IMR-90 (cell line): ENCODE measurements around the gene C11orf71. TPM values are rescaled to one million over a fixed set of nuclear protein-coding genes. Genes with fewer than 3 reads are reported as not detected.

Source experiments
- ATAC-seq: fragments of 200-7000 bp; cut with Tn5 transposase; 2 replicates; pipeline ENCODE4 v1.9.1; 2020; ENCODE audit warnings: low read depth, mild to moderate bottlenecking, moderate library complexity
- BruUV-seq: library from RNA; stranded (reverse); fragments of 400-500 nt; replicated peaks from 2 replicates; lab custom pipeline; 2021; lab: Mats Ljungman, UMichigan
- CTCF ChIA-PET: fragments of 300-600 bp; formaldehyde crosslinking; extraction: SDS; loops from one replicate; lab custom pipeline; 2021; ENCODE audit warnings: antibody characterized with exemption; lab: Yijun Ruan, JAX
- POLR2A ChIA-PET: fragments of 300-600 bp; sonication (Branson Sonifier 250); formaldehyde crosslinking; loops from one replicate; lab custom pipeline; 2022; ENCODE audit warnings: antibody characterized with exemption; ENCODE audit not compliant: unreplicated experiment; lab: Charles Lee
- DNase-seq: peaks from one replicate; pipeline ENCODE4 v3.0.0; 2013
- H2AFZ ChIP-seq: replicated peaks from 2 replicates; pipeline ENCODE3; 2013; ENCODE audit warnings: low read length, mild to moderate bottlenecking; ENCODE audit not compliant: poor library complexity
- H2AK5ac ChIP-seq: 2 replicates; pipeline ENCODE4 v1.6.1; 2013; ENCODE audit warnings: low read depth, low read length, inconsistent platforms
- H2AK9ac ChIP-seq: replicated peaks from 2 replicates; pipeline ENCODE3; 2013; ENCODE audit warnings: mild to moderate bottlenecking, low read depth, low read length, moderate library complexity; ENCODE audit not compliant: poor library complexity
- H2BK120ac ChIP-seq: 2 replicates; pipeline ENCODE4 v1.6.1; 2013; ENCODE audit warnings: low read depth, low read length, inconsistent platforms
- H2BK15ac ChIP-seq: 3 replicates; pipeline ENCODE4 v1.6.1; 2013; ENCODE audit warnings: low read depth, low read length, inconsistent platforms
- H2BK20ac ChIP-seq: 2 replicates; pipeline ENCODE4 v1.6.1; 2013; ENCODE audit warnings: low read depth, mild to moderate bottlenecking, inconsistent platforms, low read length, moderate library complexity
- H2BK5ac ChIP-seq: 2 replicates; pipeline ENCODE4 v1.6.1; 2013; ENCODE audit warnings: mild to moderate bottlenecking, low read depth, low read length, inconsistent platforms; ENCODE audit not compliant: poor library complexity, severe bottlenecking
- H3K14ac ChIP-seq: replicated peaks from 2 replicates; pipeline ENCODE4 v1.6.1; 2013; ENCODE audit warnings: low read depth, low read length, inconsistent platforms
- H3K18ac ChIP-seq: 2 replicates; pipeline ENCODE4 v1.6.1; 2013; ENCODE audit warnings: low read depth, low read length, control low read depth
- H3K23ac ChIP-seq: 2 replicates; pipeline ENCODE4 v1.6.1; 2013; ENCODE audit warnings: low read depth, low read length, inconsistent platforms
- H3K27ac ChIP-seq: 2 replicates; pipeline ENCODE4 v1.5.1; 2013; ENCODE audit warnings: mild to moderate bottlenecking, control low read depth, low read length; ENCODE audit not compliant: insufficient read depth
- H3K27me3 ChIP-seq: 2 replicates; pipeline ENCODE4 v1.6.1; 2013; ENCODE audit warnings: low read length; ENCODE audit not compliant: control insufficient read depth, insufficient read depth
- H3K36me3 ChIP-seq: 2 replicates; pipeline ENCODE4 v1.6.1; 2013; ENCODE audit warnings: low read length, mixed read lengths; ENCODE audit not compliant: control insufficient read depth, insufficient read depth
- H3K4ac ChIP-seq: 2 replicates; pipeline ENCODE4 v1.6.1; 2013; ENCODE audit warnings: low read depth, low read length, inconsistent platforms
- H3K4me1 ChIP-seq: 2 replicates; pipeline ENCODE4 v1.6.1; 2013; ENCODE audit warnings: low read length, mixed read lengths; ENCODE audit not compliant: control insufficient read depth, insufficient read depth
- H3K4me2 ChIP-seq: 2 replicates; pipeline ENCODE4 v1.6.1; 2013; ENCODE audit warnings: low read depth, mild to moderate bottlenecking, control low read depth, low read length, moderate library complexity
- H3K4me3 ChIP-seq: 2 replicates; pipeline ENCODE4 v1.5.1; 2013; ENCODE audit warnings: low read depth, mild to moderate bottlenecking, control low read depth, low read length, moderate library complexity; ENCODE audit not compliant: insufficient read depth
- H3K56ac ChIP-seq: 2 replicates; pipeline ENCODE4 v1.6.1; 2013; ENCODE audit warnings: low read length, inconsistent platforms; ENCODE audit not compliant: insufficient read depth; ENCODE audit errors: extremely low read depth
- H3K79me1 ChIP-seq, 2 experiments: 2 replicates each; pipeline ENCODE4 v1.6.1; 2013; ENCODE audit warnings: low read length in 2 of 2, inconsistent platforms in 1 of 2, low read depth in 1 of 2
- H3K9ac ChIP-seq: 2 replicates; pipeline ENCODE4 v1.6.1; 2013; ENCODE audit warnings: low read depth, low read length, control low read depth
- H3K9me1 ChIP-seq: 2 replicates; pipeline ENCODE4 v1.6.1; 2013; ENCODE audit warnings: low read length, inconsistent platforms; ENCODE audit not compliant: insufficient read depth
- H3K9me3 ChIP-seq: 2 replicates; pipeline ENCODE4 v1.6.1; 2013; ENCODE audit warnings: low read length; ENCODE audit not compliant: control insufficient read depth, insufficient read depth
- H4K20me1 ChIP-seq: 2 replicates; pipeline ENCODE4 v1.6.1; 2013; ENCODE audit warnings: low read length, inconsistent platforms; ENCODE audit not compliant: insufficient read depth
- H4K5ac ChIP-seq: 2 replicates; pipeline ENCODE4 v1.6.1; 2013; ENCODE audit warnings: mild to moderate bottlenecking, low read depth, low read length, control low read depth
- H4K8ac ChIP-seq, 2 experiments: 2 replicates each; pipeline ENCODE4 v1.6.1; 2013; ENCODE audit warnings: low read depth in 2 of 2, low read length in 2 of 2, control low read depth in 1 of 2, inconsistent platforms in 1 of 2
- H4K91ac ChIP-seq: 2 replicates; pipeline ENCODE4 v1.6.1; 2013; ENCODE audit warnings: low read depth, low read length, inconsistent platforms; ENCODE audit not compliant: insufficient read depth
- BHLHE40 ChIP-seq: fragments of 150-350 bp; IDR thresholded peaks from 2 replicates; pipeline ENCODE4 v1.6.1; 2016; ENCODE audit warnings: mild to moderate bottlenecking, low read depth, low read length
- CEBPB ChIP-seq: IDR thresholded peaks from 2 replicates; pipeline ENCODE4 v1.6.1; 2012; ENCODE audit warnings: low read depth, low read length, improper control_type of control experiment
- CHD1 ChIP-seq: IDR thresholded peaks from 2 replicates; pipeline ENCODE4 v1.6.1; 2012; ENCODE audit warnings: low read depth, low read length, improper control_type of control experiment
- CTCF ChIP-seq: conservative IDR thresholded peaks from 2 replicates; pipeline ENCODE4 v1.5.1; 2012; ENCODE audit warnings: mild to moderate bottlenecking, low read depth, low read length, improper control_type of control experiment
- FOS ChIP-seq: fragments of 150-350 bp; IDR thresholded peaks from 2 replicates; pipeline ENCODE4 v1.6.1; 2016; ENCODE audit warnings: low read depth, low read length
- MAFK ChIP-seq: IDR thresholded peaks from 2 replicates; pipeline ENCODE4 v1.6.1; 2012; ENCODE audit warnings: low read depth, low read length, improper control_type of control experiment
- MXI1 ChIP-seq: IDR thresholded peaks from 2 replicates; pipeline ENCODE4 v1.6.1; 2012; ENCODE audit warnings: low read depth, mild to moderate bottlenecking, low read length, moderate library complexity, borderline replicate concordance
- NFE2L2 ChIP-seq: fragments of 150-350 bp; IDR thresholded peaks from 2 replicates; pipeline ENCODE4 v1.6.1; 2016; ENCODE audit warnings: low read depth, mild to moderate bottlenecking, low read length
- RAD21 ChIP-seq: IDR thresholded peaks from 2 replicates; pipeline ENCODE4 v1.6.1; 2012; ENCODE audit warnings: low read length, improper control_type of control experiment
- RCOR1 ChIP-seq: IDR thresholded peaks from 2 replicates; pipeline ENCODE4 v1.6.1; 2012; ENCODE audit warnings: mild to moderate bottlenecking, low read length, improper control_type of control experiment; ENCODE audit not compliant: insufficient replicate concordance
- SMC3 ChIP-seq: fragments of 150-350 bp; IDR thresholded peaks from 2 replicates; pipeline ENCODE4 v1.6.1; 2016; ENCODE audit warnings: low read depth, mild to moderate bottlenecking, antibody characterized with exemption, low read length, moderate library complexity
- WGBS, 2 experiments: methylation state at CpG; one replicate each; pipeline versions ENCODE4 v1.1.5 to v1.1.7; 2013; ENCODE audit warnings: missing lambda C conversion rate in 2 of 2; ENCODE audit not compliant: insufficient read length in 1 of 2; ENCODE audit errors: extremely low coverage in 2 of 2; 5-methylcytosine and 5-hydroxymethylcytosine counted together
- dilution Hi-C: fragments of 300-500 bp; cut with HindIII; formaldehyde crosslinking; loops from one replicate; pipeline ENCODE4 v1.14.3; 2018; ENCODE audit warnings: low sequenced_read_pairs; ENCODE audit not compliant: unreplicated experiment
- in situ Hi-C: fragments of 300-500 bp; cut with MboI; formaldehyde crosslinking; loops from 3 replicates; pipeline ENCODE4 v1.14.3; 2019; ENCODE audit warnings: low sequenced_read_pairs, inconsistent platforms, mixed read lengths
- intact Hi-C: fragments of 100-400 bp; cut with micrococcal nuclease; formaldehyde crosslinking; loops from 2 replicates; pipeline ENCODE4 v1.10.0; 2022
- polyA plus RNA-seq, 3 experiments: library from polyadenylated mRNA; depleted of rRNA; stranded (reverse); fragments of >200 nt; gene quantifications; 2 replicates each; pipeline ENCODE4 v1.2.3, GENCODE V29; 2012; ENCODE audit warnings: low replicate concordance in 1 of 3
- total RNA-seq: library from RNA; depleted of rRNA; stranded (reverse); fragments of >200 nt; gene quantifications from 2 replicates; pipeline ENCODE4 v1.2.3, GENCODE V29; 2012
- TF ChIP-seq, protein P1 (sequence below): fragments of 150-350 bp; IDR thresholded peaks from 2 replicates; pipeline ENCODE4 v1.6.1; 2016; ENCODE audit warnings: low read depth, mild to moderate bottlenecking, low read length, moderate library complexity, borderline replicate concordance

The C11orf71 gene
- total and polyA plus RNA-seq, 2 of the 4 experiments (the other 2 are of a cell fraction) = 2.3 to 3.7 TPM

- Histone ChIP-seq H3K23ac (peak overlapping the region; percentile 31; the same call in 1 of the 2 replicates), H3K27ac (no peak overlapping the region), H4K20me1 (peaks cover 8% of the 10 kb centered on the region), H4K91ac (no peak overlapping the region; the same call in 1 of the 2 replicates), H3K18ac (peak overlapping the region; percentile 20; the same call in 1 of the 2 replicates), H3K27me3 (no peaks in the 10 kb centered on the region), H3K9ac (peak overlapping the region; percentile 98), H2AK9ac (no peak overlapping the region), H4K5ac (no peak overlapping the region), H3K14ac (peak overlapping the region; percentile 7; the same call in 1 of the 2 replicates), H3K9me1 (peaks cover 8% of the 10 kb centered on the region; the same call in 1 of the 2 replicates), H2BK15ac (no peak overlapping the region), H3K4me1 (peaks cover 5% of the 10 kb centered on the region), H3K4ac (0 out of 2 replicates have a peak overlapping the region, but pooled peaks have one; percentile 1), H4K8ac (no peak overlapping the region), H3K79me1 (peaks cover 11 to 47% of the 10 kb centered on the region in 2 experiments; a peak in 3 of 4 replicates), H3K56ac (no peak overlapping the region), H2BK5ac (no peak overlapping the region), H3K4me3 (peak overlapping the region; percentile 89), H2BK120ac (no peak overlapping the region), H3K9me3 (no peaks in the 10 kb centered on the region), H2BK20ac (no peak overlapping the region), H2AFZ (no peak overlapping the region), H2AK5ac (no peak overlapping the region), H3K36me3 (peaks cover 6% of the 10 kb centered on the region), H3K4me2 (peak overlapping the region; percentile 77)
- ATAC-seq (no peak), DNase-seq (no peak)
- BruUV-seq = no TSS peak
- TF ChIP-seq CHD1 (no peak), RAD21 (no peak), RCOR1 (no peak), CTCF (no peak), BHLHE40 (no peak), CEBPB (no peak), MAFK (no peak), SMC3 (no peak), NFE2L2 (no peak), MXI1 (no peak), FOS (no peak)
- TF ChIP-seq, protein P1, sequence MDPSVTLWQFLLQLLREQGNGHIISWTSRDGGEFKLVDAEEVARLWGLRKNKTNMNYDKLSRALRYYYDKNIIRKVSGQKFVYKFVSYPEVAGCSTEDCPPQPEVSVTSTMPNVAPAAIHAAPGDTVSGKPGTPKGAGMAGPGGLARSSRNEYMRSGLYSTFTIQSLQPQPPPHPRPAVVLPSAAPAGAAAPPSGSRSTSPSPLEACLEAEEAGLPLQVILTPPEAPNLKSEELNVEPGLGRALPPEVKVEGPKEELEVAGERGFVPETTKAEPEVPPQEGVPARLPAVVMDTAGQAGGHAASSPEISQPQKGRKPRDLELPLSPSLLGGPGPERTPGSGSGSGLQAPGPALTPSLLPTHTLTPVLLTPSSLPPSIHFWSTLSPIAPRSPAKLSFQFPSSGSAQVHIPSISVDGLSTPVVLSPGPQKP = no peak
- in situ Hi-C loops = loop anchor here (10.0 kb wide), 1 partner anchor 86 kb away; no protein-coding TSS in a partner anchor
- intact Hi-C loops = loop anchor here (2.0 kb wide), 1 partner anchor 92 kb away; no protein-coding TSS in a partner anchor
- no CpG with 5 or more reads among the region's 7 CpGs for WGBS, 2 experiments
- ChIA-PET POLR2A (no interaction called here), CTCF (interaction anchor here (1.1 kb wide), 1 partner anchor 11 kb away, joined by 4 read pairs; no protein-coding TSS in a partner anchor)
- dilution Hi-C loops = no loop called here
Observed at GRCh38 chr11:114440971-114441763, 40.9 kb upstream of the C11orf71 start.
